Right ventricle myocardium inferior (tissue), 1 donor: ENCODE data around the gene FLG. TPM values are rescaled to one million over a fixed set of nuclear protein-coding genes. Genes with fewer than 3 reads are reported as not detected.
A peak's percentile ranks its signal among the peaks of the same experiment; 100 is the strongest.
"Not testable (repeated sequence)": the region's sequence is repeated elsewhere in the genome, so short reads cannot be mapped to it uniquely, and the experiment has no call there.

ENCODE experiments used
- ATAC-seq: fragments of 200-7000 bp; cut with Tn5 transposase; one replicate; pipeline ENCODE4 v1.9.1; 2020; ENCODE audit warnings: mild to moderate bottlenecking, moderate library complexity
- DNase-seq: peaks from one replicate; pipeline ENCODE4 v3.0.0; 2021; ENCODE audit errors: missing footprints
- intact Hi-C: fragments of 100-400 bp; cut with DNase I; formaldehyde crosslinking; loops from one replicate; pipeline ENCODE4 v1.11.0; 2022
- long read RNA-seq: library from polyadenylated mRNA; unstranded; transcript quantifications from one replicate; pipeline ENCODE4 v2.0.0, GENCODE V29; 2021
- total RNA-seq: library from RNA; stranded (reverse); fragmentation: NEBNext Ultra II Directional; extraction: Animal tissue kit (Norgen Biotek cat#: 25700); gene quantifications from one replicate; pipeline ENCODE4 v1.2.1, GENCODE V29; 2021
- donor health status: DM: no; HTN: yes; CAD: no; lungs with severe emphysema.

FLG gene
- total RNA-seq: not detected
- long read RNA-seq: 0 reads

GRCh38 chr1:152325111-152325510, at the start of gene FLG:
TSS of gene FLG (minus strand) at chr1:152325239. CDS start at chr1:152315456, 9,783 bp downstream.
- ATAC-seq: no peak
- intact Hi-C loops: no loop called here

GRCh38 chr1:152374451-152374850, 49.4 kb upstream of the FLG start:
- ATAC-seq (peak; percentile 92), DNase-seq (no peak)

More at GRCh38 chr1:152325111-152325510, at the start of gene FLG:
- DNase-seq: no peak

GRCh38 chr1:152372672-152373071, 47.6 kb upstream of the FLG start:
- no peak for ATAC-seq
- intact Hi-C loops: no loop called here
- DNase-seq: no peak

More at GRCh38 chr1:152374451-152374850, 49.4 kb upstream of the FLG start:
- intact Hi-C loops: no loop called here

DNA sequence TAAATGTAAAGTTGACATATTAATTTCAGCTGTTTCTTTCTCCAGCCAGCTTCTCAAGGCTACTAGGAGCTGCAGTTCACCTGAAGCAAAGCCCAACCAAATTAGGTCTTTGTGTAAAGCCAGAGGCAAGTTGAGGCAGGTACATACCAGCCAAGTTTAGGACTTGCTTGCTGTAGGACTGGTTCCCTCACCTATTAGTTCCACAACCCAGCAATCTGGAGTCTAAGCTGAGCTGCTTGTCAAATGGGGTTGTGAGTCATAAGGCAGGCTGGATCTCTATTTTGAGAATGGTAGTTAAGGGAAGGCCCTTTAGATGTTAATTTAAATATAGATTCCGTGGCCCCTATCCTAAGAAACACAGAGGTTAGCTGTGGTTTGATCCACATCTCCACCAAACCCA, 42.4 kb upstream of the FLG start:
- ATAC-seq (no peak), DNase-seq (no peak)
- intact Hi-C loops: no loop called here

GRCh38 chr1:152359906-152360305, 34.9 kb upstream of the FLG start, which contains the start of gene FLG2:
TSS of gene FLG2 (minus strand) at chr1:152360006. CDS start at chr1:152358884, 1,122 bp downstream.
- intact Hi-C loops: no loop called here
- no peak for DNase-seq
- no peak for ATAC-seq

GRCh38 chr1:152356736-152357135, 31.7 kb upstream of the FLG start:
- intact Hi-C loops: no loop called here
- DNase-seq (no peak), ATAC-seq (no peak)

GRCh38 chr1:152349611-152350010, 24.6 kb upstream of the FLG start:
- intact Hi-C loops: no loop called here
- DNase-seq: no peak
- no peak for ATAC-seq

DNA sequence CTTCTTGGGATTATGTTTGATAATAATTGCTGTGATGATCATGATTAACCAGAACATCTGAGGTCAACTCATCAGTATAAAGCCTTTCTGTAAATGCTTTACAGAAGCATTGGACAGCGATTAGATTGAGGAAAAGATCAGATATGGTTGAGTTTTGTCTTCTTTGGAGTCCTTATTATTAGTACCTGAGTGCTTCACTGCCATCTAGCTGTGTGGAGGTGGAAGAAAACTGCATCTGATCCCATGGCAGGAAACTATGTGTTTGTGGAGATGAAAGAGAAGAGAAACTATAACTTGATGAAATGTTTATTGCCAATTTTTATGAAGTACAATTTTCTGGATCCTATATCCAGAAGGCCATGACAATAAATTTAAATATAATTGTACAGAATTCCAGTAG, 23.4 kb upstream of the FLG start:
- intact Hi-C loops: no loop called here
- DNase-seq (no peak), ATAC-seq (no peak)

GRCh38 chr1:152347116-152347728, 22.2 kb upstream of the FLG start:
- DNase-seq (no peak), ATAC-seq (no peak)
- intact Hi-C loops: no loop called here

DNA sequence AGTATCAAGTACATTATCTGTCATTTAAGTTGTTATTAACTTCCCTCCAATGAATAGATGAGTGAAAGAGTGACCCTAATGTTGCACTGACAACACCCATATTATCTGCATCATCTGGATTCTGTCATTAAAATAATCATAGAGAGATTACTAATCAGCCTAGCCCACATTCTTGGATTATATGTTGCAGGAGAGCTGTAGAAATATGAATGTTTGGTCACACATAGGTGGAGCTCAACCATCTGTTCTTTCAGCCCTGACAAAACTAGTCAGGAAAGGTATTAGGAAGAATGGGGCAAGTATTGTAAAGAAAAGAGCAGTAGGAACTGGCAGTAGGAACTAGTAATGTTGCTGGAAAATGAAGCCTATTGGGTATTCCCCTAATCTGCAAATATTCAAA, 19.4 kb upstream of the FLG start:
- intact Hi-C loops: no loop called here
- DNase-seq: no peak
- ATAC-seq: no peak

DNA sequence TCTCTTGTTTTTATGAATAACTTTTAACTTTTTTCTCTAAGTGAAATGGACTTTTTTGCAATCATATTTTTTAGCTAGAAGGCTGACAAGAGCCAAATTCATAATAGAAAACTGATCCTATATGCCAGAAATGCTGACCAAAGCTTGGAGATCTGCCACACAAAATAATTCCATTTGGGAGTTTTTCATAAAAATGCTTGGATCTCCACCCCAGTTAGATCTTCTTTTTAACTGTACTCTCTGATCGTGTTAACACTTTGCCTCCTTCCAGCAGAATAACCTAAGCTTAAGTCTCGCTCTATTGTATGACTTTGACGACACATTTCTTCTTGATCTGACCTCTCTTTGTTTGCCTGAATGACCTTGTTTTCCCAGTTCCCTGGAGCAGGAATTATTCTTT, 18.0 kb upstream of the FLG start:
- DNase-seq (no peak), ATAC-seq (no peak)
- intact Hi-C loops: no loop called here

GRCh38 chr1:152335399-152335798, 10.4 kb upstream of the FLG start:
- ATAC-seq (no peak), DNase-seq (no peak)
- intact Hi-C loops: no loop called here

GRCh38 chr1:152328801-152329391, 3.9 kb upstream of the FLG start:
- ATAC-seq: no peak
- DNase-seq: no peak
- intact Hi-C loops: no loop called here

- DNase-seq: no peak
- intact Hi-C loops: no loop called here
- ATAC-seq: no peak
Measured at GRCh38 chr1:152313970-152314369, 11.1 kb downstream of the FLG start.

GRCh38 chr1:152313319-152313801, 11.7 kb downstream of the FLG start:
- intact Hi-C loops: no loop called here
- DNase-seq (peak; percentile 57), ATAC-seq (no peak)

DNA sequence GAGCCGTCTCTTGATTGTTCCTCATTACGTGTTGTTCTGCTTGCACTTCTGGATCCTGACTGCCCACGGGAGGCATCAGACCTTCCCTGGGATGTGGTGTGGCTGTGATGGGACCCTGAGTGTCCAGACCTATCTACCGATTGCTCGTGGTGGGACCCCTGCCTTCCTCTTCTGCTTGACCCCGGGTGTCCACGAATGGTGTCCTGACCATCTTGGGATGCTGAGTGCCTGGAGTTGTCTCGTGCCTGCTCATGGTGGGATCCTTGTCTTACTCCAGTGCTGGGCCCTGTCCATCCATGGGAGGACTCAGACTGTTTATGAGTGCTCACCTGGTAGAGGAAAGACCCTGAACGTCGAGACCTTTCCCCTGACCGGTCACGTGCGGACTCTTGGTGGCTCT, 12.9 kb downstream of the FLG start:
- DNase-seq, intact Hi-C loops, ATAC-seq: not testable (repeated sequence)

DNA sequence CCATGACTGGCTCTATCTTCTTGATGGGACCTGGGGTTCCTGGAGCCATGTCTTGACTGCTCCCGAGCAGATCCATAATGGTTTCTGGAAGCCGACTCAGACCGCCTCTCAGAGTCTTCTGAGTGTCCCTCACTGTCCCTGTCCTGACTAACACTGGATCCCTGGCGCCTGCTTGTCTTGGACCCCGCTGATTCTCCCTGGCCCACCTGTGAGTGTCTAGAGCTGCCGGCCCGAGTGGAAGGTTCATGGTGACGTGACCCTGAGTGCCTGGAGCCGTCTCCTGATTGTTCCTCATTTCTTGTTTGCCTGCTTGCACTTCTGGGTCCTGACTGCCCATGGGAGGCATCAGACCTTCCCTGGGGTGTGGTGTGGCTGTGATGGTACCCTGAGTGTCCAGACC, 15.1 kb downstream of the FLG start:
- ATAC-seq: no peak
- DNase-seq: no peak
- intact Hi-C loops: no loop called here

- DNase-seq: peak; percentile 34
- ATAC-seq, intact Hi-C loops: not testable (repeated sequence)
Measured at GRCh38 chr1:152309320-152309901, 15.6 kb downstream of the FLG start.

DNA sequence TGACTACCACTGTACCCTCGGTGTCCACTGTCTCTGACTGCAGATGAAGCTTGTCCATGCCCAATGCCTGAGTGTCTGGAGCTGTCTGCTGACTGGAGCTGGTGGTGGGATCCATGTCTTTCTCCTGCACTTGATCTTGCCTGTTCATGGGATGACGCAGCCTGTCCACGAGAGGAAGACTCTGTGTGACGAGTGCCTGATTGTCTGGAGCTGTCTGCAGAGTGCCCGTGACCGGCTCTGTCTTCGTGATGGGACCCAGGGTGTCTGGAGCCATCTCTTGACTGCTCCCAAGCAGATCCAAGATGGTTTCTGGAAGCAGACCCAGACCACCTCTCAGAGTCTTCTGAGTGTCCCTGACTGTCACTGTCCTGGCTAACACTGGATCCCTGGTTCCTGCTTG, 16.3 kb downstream of the FLG start:
- ATAC-seq, intact Hi-C loops: not testable (repeated sequence)
- DNase-seq: peak; percentile 30

DNA sequence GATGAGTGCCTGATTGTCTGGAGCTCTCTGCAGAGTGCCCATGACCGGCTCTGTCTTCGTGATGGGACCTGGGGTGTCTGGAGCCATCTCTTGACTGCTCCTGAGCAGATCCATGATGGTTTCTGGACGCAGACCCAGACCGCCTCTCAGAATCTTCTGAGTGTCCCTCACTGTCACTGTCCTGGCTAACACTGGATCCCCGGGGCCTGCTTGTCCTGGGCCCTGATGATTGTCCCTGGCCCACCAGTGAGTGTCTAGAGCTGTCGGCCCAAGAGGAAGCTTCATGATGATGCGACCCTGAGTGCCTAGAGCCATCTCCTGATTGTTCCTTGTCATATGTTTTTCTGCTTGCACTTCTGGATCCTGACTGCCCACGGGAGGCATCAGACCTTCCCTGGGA, 17.1 kb downstream of the FLG start:
- ATAC-seq, intact Hi-C loops, DNase-seq: not testable (repeated sequence)
